Activated naive CD8-positive, alpha-beta T cell treated with anti-CD3 and anti-CD28 coated beads, Interleukin-2, amount 10 ng/mL, durations not matched to agents 7 days and 5 days (primary cell): ENCODE data around the gene SLC16A7. TPM values are rescaled to one million over a fixed set of nuclear protein-coding genes. Genes with fewer than 3 reads are reported as not detected.

Experiments used
- ATAC-seq: fragments of 150-1000 bp; cut with Tn5 transposase; one replicate; pipeline ENCODE4 v1.10.0; 2021; ENCODE audit warnings: low read depth, moderate library complexity
- POLR2A ChIA-PET: fragments of 350-600 bp; sonication (Branson Sonifier 250); formaldehyde crosslinking; loops from one replicate; lab custom pipeline; 2021; ENCODE audit warnings: antibody characterized with exemption; lab: Charles Lee
- DNase-seq: peaks from one replicate; pipeline ENCODE4 v3.0.0; 2021
- H3K27ac Mint-ChIP-seq: one replicate; pipeline ENCODE4 v1.8.0; 2022; ENCODE audit warnings: mild to moderate bottlenecking, mixed read lengths
- H3K27me3 Mint-ChIP-seq: one replicate; pipeline ENCODE4 v1.8.0; 2022; ENCODE audit warnings: mild to moderate bottlenecking, moderate library complexity, mixed read lengths
- H3K36me3 Mint-ChIP-seq: one replicate; pipeline ENCODE4 v1.8.0; 2021; ENCODE audit warnings: mild to moderate bottlenecking, mixed read lengths
- H3K4me1 Mint-ChIP-seq: one replicate; pipeline ENCODE4 v1.8.0; 2021; ENCODE audit warnings: mixed read lengths
- H3K4me3 Mint-ChIP-seq: one replicate; pipeline ENCODE4 v1.8.0; 2022; ENCODE audit warnings: mild to moderate bottlenecking, moderate library complexity, mixed read lengths
- H3K9me3 Mint-ChIP-seq: one replicate; pipeline ENCODE4 v1.8.0; 2021; ENCODE audit warnings: mixed read lengths
- total RNA-seq, 2 experiments: library from RNA; stranded (reverse); gene quantifications; one replicate each; pipeline ENCODE4 v1.2.3, GENCODE V29; 2021

Gene SLC16A7
- total RNA-seq, 2 experiments from 2014 or later, result 39.7 to 42.4 TPM

GRCh38 chr12:59820594-59821011 lies 224.8 kb downstream of the SLC16A7 start:
- Mint-ChIP-seq H3K27me3 (no peaks in the 10 kb centered on the region), H3K36me3 (no peaks in the 10 kb centered on the region), H3K4me1 (no peaks in the 10 kb centered on the region), H3K27ac (no peak overlapping the region), H3K4me3 (no peak overlapping the region), H3K9me3 (peaks cover 4% of the 10 kb centered on the region)
- no peak for DNase-seq
- POLR2A ChIA-PET, result no interaction called here
- no peak for ATAC-seq

DNA sequence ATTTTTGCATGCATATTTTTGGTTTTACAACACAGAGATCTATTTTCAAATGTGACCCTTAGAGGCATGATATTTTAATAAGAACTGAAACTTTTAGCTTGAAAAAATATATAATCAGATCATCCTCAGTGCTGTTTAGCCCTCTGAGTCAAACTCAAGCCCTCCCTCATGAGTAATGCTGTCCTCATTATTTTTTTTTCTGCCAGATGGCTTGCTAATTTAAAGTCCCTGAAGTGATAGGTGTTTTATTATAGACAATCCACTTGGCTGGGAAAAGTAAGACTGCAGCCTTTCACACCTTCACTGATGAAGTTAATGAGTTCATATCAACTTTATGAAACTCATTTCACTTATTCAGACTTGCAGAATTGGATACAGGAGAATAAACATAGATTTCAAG lies 227.7 kb downstream of the SLC16A7 start:
- POLR2A ChIA-PET, result no interaction called here
- Mint-ChIP-seq H3K9me3 (no peaks in the 10 kb centered on the region), H3K27me3 (peaks cover 5% of the 10 kb centered on the region), H3K27ac (no peak overlapping the region), H3K36me3 (no peaks in the 10 kb centered on the region), H3K4me1 (no peaks in the 10 kb centered on the region), H3K4me3 (no peak overlapping the region)
- ATAC-seq (no peak), DNase-seq (no peak)

DNA sequence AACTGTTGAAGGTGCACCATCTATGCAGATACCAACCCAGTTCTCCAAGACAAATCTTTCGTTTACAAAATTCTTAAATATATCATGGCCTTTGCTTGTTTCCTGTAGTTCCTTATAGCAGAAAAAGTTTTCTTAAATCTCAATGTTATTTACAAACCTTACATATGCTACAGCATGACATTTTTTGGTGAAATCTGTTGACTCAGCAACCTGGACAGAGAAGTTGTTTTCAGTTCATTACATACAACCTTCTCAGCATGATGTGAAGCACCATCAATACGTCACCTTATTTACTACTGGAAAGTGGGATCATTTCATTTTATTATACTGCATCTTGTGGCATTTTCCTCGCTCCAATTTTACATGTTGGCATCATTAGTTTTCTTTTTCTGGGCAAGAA lies 231.9 kb downstream of the SLC16A7 start:
- H3K27me3 Mint-ChIP-seq, result peaks cover 12% of the 10 kb centered on the region
- no peaks in the 10 kb centered on the region for H3K9me3 Mint-ChIP-seq
- H3K27ac Mint-ChIP-seq, result no peak overlapping the region
- no peaks in the 10 kb centered on the region for H3K36me3 Mint-ChIP-seq
- H3K4me3 Mint-ChIP-seq, result no peak overlapping the region
- no peaks in the 10 kb centered on the region for H3K4me1 Mint-ChIP-seq
- POLR2A ChIA-PET, result no interaction called here
- DNase-seq, result no peak
- ATAC-seq, result no peak

DNA sequence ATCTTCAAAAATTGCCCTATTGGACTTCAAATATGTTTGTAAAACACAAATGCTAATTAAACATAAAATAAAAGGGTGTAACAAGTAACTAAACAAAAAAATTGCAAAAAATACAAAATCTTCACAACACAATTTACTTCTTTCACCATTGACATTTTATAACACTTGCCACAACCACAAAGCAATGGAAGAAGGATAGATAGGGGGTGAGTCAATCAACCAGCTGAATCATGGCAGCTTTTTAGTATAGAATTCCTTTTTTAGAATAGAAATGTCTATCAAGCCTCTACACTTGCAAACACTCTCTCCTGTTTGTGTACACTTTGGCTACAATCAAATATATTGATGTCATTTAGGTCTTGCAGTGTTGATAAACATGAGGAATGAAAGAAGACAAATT lies 232.7 kb downstream of the SLC16A7 start:
- H3K27ac Mint-ChIP-seq, result no peak overlapping the region
- no peaks in the 10 kb centered on the region for H3K4me1 Mint-ChIP-seq
- H3K4me3 Mint-ChIP-seq, result no peak overlapping the region
- DNase-seq, result no peak
- ATAC-seq, result no peak
- peaks cover 12% of the 10 kb centered on the region for H3K27me3 Mint-ChIP-seq
- H3K36me3 Mint-ChIP-seq, result no peaks in the 10 kb centered on the region
- H3K9me3 Mint-ChIP-seq, result no peaks in the 10 kb centered on the region
- POLR2A ChIA-PET, result no interaction called here

GRCh38 chr12:59833408-59833807 lies 237.6 kb downstream of the SLC16A7 start:
- Mint-ChIP-seq H3K9me3 (no peaks in the 10 kb centered on the region), H3K27me3 (peaks cover 8% of the 10 kb centered on the region), H3K4me3 (no peak overlapping the region), H3K4me1 (no peaks in the 10 kb centered on the region), H3K36me3 (no peaks in the 10 kb centered on the region), H3K27ac (no peak overlapping the region)
- POLR2A ChIA-PET, result no interaction called here
- DNase-seq (no peak), ATAC-seq (no peak)

DNA sequence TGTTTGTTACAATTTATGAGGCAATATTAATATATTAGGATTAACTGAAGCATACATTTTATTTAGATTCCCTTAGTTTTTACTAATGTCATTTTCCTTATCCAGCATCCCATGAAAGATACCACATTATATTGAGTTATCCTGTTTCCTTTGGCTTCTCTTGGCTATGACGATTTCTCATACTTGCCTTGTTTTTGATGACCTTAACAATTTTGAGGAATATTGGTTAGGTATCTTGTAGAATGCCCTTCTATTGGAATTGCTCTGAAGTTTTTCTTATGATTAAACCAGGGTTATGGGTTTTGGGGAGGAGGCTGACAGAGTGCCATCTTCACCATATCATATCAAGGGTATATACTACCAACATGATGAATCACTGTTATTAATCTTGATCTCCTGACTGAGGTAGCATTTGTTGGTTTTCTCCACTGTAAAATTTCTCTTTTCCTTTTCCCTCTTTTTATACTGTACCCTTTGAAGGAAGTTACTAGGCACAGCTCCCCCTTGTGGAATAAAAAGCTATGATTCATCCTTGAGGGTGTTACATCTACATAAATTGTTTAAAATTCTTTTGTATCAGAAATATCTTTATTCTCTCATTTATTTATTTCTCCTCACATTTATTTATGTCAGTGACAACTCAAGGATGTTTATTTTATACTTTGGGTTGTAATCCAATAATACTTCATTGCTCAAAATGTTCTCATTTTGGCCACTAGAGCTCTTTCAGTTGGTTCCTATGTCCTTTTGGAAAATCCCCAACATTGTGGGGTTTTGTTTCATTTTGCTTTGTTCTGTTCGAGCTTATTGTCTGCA lies 239.0 kb downstream of the SLC16A7 start:
- H3K27ac Mint-ChIP-seq, result no peak overlapping the region
- POLR2A ChIA-PET, result no interaction called here
- DNase-seq (no peak), ATAC-seq (no peak)
- H3K36me3 Mint-ChIP-seq, result no peaks in the 10 kb centered on the region
- peaks cover 6% of the 10 kb centered on the region for H3K27me3 Mint-ChIP-seq
- no peaks in the 10 kb centered on the region for H3K9me3 Mint-ChIP-seq
- no peak overlapping the region for H3K4me3 Mint-ChIP-seq
- H3K4me1 Mint-ChIP-seq, result no peaks in the 10 kb centered on the region
